H1 (cell line): ENCODE data around the gene PTAR1. TPM values are rescaled to one million over a fixed set of nuclear protein-coding genes. Genes with fewer than 3 reads are reported as not detected.
A peak's percentile ranks its signal among the peaks of the same experiment; 100 is the strongest.

Experiments used
- CTCF ChIA-PET: fragments of 300-600 bp; sonication (Branson Sonifier 250); formaldehyde crosslinking; loops from one replicate; lab custom pipeline; 2021; ENCODE audit not compliant: partially characterized antibody; lab: Charles Lee
- POLR2A ChIA-PET: fragments of 300-600 bp; sonication (Branson Sonifier 250); formaldehyde crosslinking; loops from one replicate; lab custom pipeline; 2021; ENCODE audit warnings: inconsistent platforms; ENCODE audit not compliant: partially characterized antibody; lab: Charles Lee
- DNase-seq, 2 experiments: peaks; one replicate each; pipeline versions ENCODE4 v3.0.0 to v3.0.0-alpha.2; 2010 to 2022; ENCODE audit warnings: low spot score in 2 of 2, low read depth in 1 of 2, mixed read lengths in 1 of 2
- FAIRE-seq: peaks from 2 replicates; lab custom pipeline; 2011; peaks lifted over from hg19 to GRCh38; lab: Jason Lieb, UNC
- H2AFZ ChIP-seq: 2 replicates; pipeline ENCODE4 v1.8.1; 2012; ENCODE audit warnings: low read length, inconsistent platforms
- H2AK5ac ChIP-seq: 2 replicates; pipeline ENCODE4 v1.6.1; 2013; ENCODE audit warnings: low read depth, low read length
- H2BK120ac ChIP-seq: replicated peaks from 2 replicates; pipeline ENCODE3; 2013; ENCODE audit warnings: low read depth, low read length, inconsistent platforms
- H2BK12ac ChIP-seq: 2 replicates; pipeline ENCODE4 v1.6.1; 2013; ENCODE audit warnings: low read depth, low read length
- H2BK15ac ChIP-seq: 2 replicates; pipeline ENCODE4 v1.6.1; 2013; ENCODE audit warnings: low read length
- H2BK20ac ChIP-seq: 2 replicates; pipeline ENCODE4 v1.6.1; 2013; ENCODE audit warnings: low read length
- H2BK5ac ChIP-seq: 2 replicates; pipeline ENCODE4 v1.6.1; 2013; ENCODE audit warnings: low read depth, low read length
- H3K14ac ChIP-seq: 2 replicates; pipeline ENCODE4 v1.6.1; 2013; ENCODE audit warnings: inconsistent platforms; ENCODE audit not compliant: insufficient read length
- H3K18ac ChIP-seq: 2 replicates; pipeline ENCODE4 v1.6.1; 2013; ENCODE audit warnings: low read length; ENCODE audit errors: extremely low read depth
- H3K23ac ChIP-seq: 2 replicates; pipeline ENCODE4 v1.6.1; 2013; ENCODE audit warnings: inconsistent platforms; ENCODE audit not compliant: insufficient read length
- H3K23me2 ChIP-seq: 2 replicates; pipeline ENCODE4 v1.6.1; 2013; ENCODE audit warnings: low read depth, low read length
- H3K27ac ChIP-seq: 2 replicates; pipeline ENCODE4 v1.6.1; 2011; ENCODE audit warnings: low read depth, low read length, inconsistent platforms
- H3K27me3 ChIP-seq, 4 experiments: replicated peaks in 1 of 4; 1 replicate in 1 of 4; 2 replicates in 3 of 4; pipeline versions ENCODE4 v1.6.1 to v1.8.1; 2011 to 2013; ENCODE audit warnings: low read length in 3 of 4, mild to moderate bottlenecking in 3 of 4, inconsistent platforms in 2 of 4, mixed read lengths in 2 of 4, moderate library complexity in 1 of 4; ENCODE audit not compliant: control insufficient read depth in 3 of 4, insufficient read depth in 3 of 4; ENCODE audit errors: extremely low read depth in 1 of 4
- H3K36me3 ChIP-seq, 4 experiments: 2 replicates each; pipeline versions ENCODE4 v1.6.1 to v1.8.1; 2011 to 2013; ENCODE audit warnings: mild to moderate bottlenecking in 4 of 4, low read length in 3 of 4, moderate library complexity in 2 of 4, control low read depth in 1 of 4, inconsistent platforms in 1 of 4; ENCODE audit not compliant: insufficient read depth in 4 of 4, control insufficient read depth in 2 of 4
- H3K4ac ChIP-seq: replicated peaks from 2 replicates; pipeline ENCODE3; 2013; ENCODE audit warnings: low read length, low read depth, mixed read lengths, inconsistent platforms; ENCODE audit not compliant: insufficient read length
- H3K4me1 ChIP-seq, 4 experiments: replicated peaks in 1 of 4; 1 replicate in 1 of 4; 2 replicates in 3 of 4; pipeline versions ENCODE4 v1.6.1 to v1.8.1; 2011 to 2013; ENCODE audit warnings: low read length in 3 of 4, inconsistent platforms in 2 of 4, mixed read lengths in 1 of 4; ENCODE audit not compliant: insufficient read depth in 4 of 4, control insufficient read depth in 3 of 4
- H3K4me2 ChIP-seq, 2 experiments: 2 replicates each; pipeline versions ENCODE4 v1.6.1 to v1.8.1; 2011 to 2013; ENCODE audit warnings: low read depth in 2 of 2, low read length in 2 of 2, control low read depth in 1 of 2, inconsistent platforms in 1 of 2, mild to moderate bottlenecking in 1 of 2; ENCODE audit not compliant: insufficient read depth in 1 of 2
- H3K4me3 ChIP-seq, 4 experiments: fragments of 200-600, 300-600 bp in 1 of 4; sonication (generic), shearing (Covaris generic), sonication (Bioruptor Twin) in 1 of 4; 2 replicates each; pipeline versions ENCODE4 v1.5.1 to v1.8.1; 2011 to 2016; ENCODE audit warnings: low read length in 4 of 4, low read depth in 3 of 4, control low read depth in 2 of 4, inconsistent platforms in 2 of 4, mild to moderate bottlenecking in 2 of 4, mixed read lengths in 1 of 4, moderate library complexity in 1 of 4; ENCODE audit not compliant: insufficient read depth in 2 of 4; ENCODE audit errors: extremely low read depth in 1 of 4
- H3K56ac ChIP-seq: replicated peaks from 2 replicates; pipeline ENCODE3; 2013; ENCODE audit warnings: low read depth, mild to moderate bottlenecking, mixed read lengths, low read length, inconsistent platforms; ENCODE audit not compliant: insufficient read length
- H3K79me1 ChIP-seq: 2 replicates; pipeline ENCODE4 v1.6.1; 2013; ENCODE audit warnings: low read depth, low read length, control low read depth
- H3K79me2 ChIP-seq, 2 experiments: 2 replicates each; pipeline versions ENCODE4 v1.6.1 to v1.8.1; 2012 to 2013; ENCODE audit warnings: low read length in 2 of 2, mild to moderate bottlenecking in 2 of 2, inconsistent platforms in 1 of 2; ENCODE audit not compliant: insufficient read depth in 2 of 2, control insufficient read depth in 1 of 2
- H3K9ac ChIP-seq, 4 experiments: replicated peaks in 1 of 4; 1 replicate in 1 of 4; 2 replicates in 3 of 4; pipeline versions ENCODE4 v1.6.1 to v1.8.1; 2011 to 2013; ENCODE audit warnings: low read depth in 3 of 4, low read length in 3 of 4, control low read depth in 2 of 4, mild to moderate bottlenecking in 2 of 4, moderate library complexity in 2 of 4, inconsistent platforms in 1 of 4; ENCODE audit errors: extremely low read depth in 1 of 4
- H3K9me3 ChIP-seq, 2 experiments: 2 replicates each; pipeline versions ENCODE4 v1.6.1 to v1.8.1; 2012 to 2013; ENCODE audit warnings: mild to moderate bottlenecking in 2 of 2, moderate library complexity in 2 of 2, control low read depth in 1 of 2, inconsistent platforms in 1 of 2, low read depth in 1 of 2, low read length in 1 of 2, mixed read lengths in 1 of 2; ENCODE audit not compliant: insufficient read depth in 2 of 2
- H4K20me1 ChIP-seq, 2 experiments: replicated peaks in 1 of 2; 2 replicates each; pipeline versions ENCODE3 to v1.8.1; 2011 to 2013; ENCODE audit warnings: inconsistent platforms in 2 of 2, low read length in 2 of 2, mild to moderate bottlenecking in 1 of 2; ENCODE audit not compliant: insufficient read depth in 2 of 2, control insufficient read depth in 1 of 2
- H4K5ac ChIP-seq: 2 replicates; pipeline ENCODE4 v1.6.1; 2013; ENCODE audit warnings: low read length, low read depth, mixed read lengths, inconsistent platforms; ENCODE audit not compliant: insufficient read length
- H4K8ac ChIP-seq: 2 replicates; pipeline ENCODE4 v1.8.0; 2013; ENCODE audit warnings: mild to moderate bottlenecking, moderate library complexity, low read length, inconsistent platforms; ENCODE audit not compliant: insufficient read depth; ENCODE audit errors: extremely low read depth
- H4K91ac ChIP-seq: replicated peaks from 2 replicates; pipeline ENCODE3; 2013; ENCODE audit warnings: low read length, mixed read lengths, inconsistent platforms; ENCODE audit not compliant: insufficient read length
- CREB1 ChIP-seq: IDR thresholded peaks from 2 replicates; pipeline ENCODE4 v1.6.1; 2012; ENCODE audit warnings: inconsistent platforms
- RAD21 ChIP-seq, 2 experiments: IDR thresholded peaks in 1 of 2; conservative IDR thresholded peaks in 1 of 2; 2 replicates each; pipeline ENCODE4 v1.6.1; 2011; ENCODE audit warnings: low read depth in 2 of 2, low read length in 2 of 2, improper control_type of control experiment in 1 of 2, inconsistent platforms in 1 of 2, mild to moderate bottlenecking in 1 of 2, moderate library complexity in 1 of 2
- polyA plus RNA-seq, 7 experiments: library from polyadenylated mRNA; depleted of rRNA in 3 of 7; stranded (reverse) in 5 of 7; unstranded in 2 of 7; fragments of >200 nt in 5 of 7; fragments of 200-250 nt in 2 of 7; gene quantifications; 1 replicate in 5 of 7; 2 replicates in 1 of 7; 4 replicates in 1 of 7; pipeline versions ENCODE4 v1.2.1 to v1.2.3, GENCODE V29; 2011 to 2013; ENCODE audit warnings: missing spikeins in 2 of 7, mixed read lengths in 2 of 7
- total RNA-seq: library from RNA; stranded (reverse); fragmentation: NEBNext Ultra II Directional; extraction: Animal tissue kit (Norgen Biotek cat#: 25700); gene quantifications from 2 replicates; pipeline ENCODE4 v1.2.1, GENCODE V29; 2021
- TF ChIP-seq, protein P1 (sequence below), 3 experiments: IDR thresholded peaks; 1 replicate in 2 of 3; 2 replicates in 1 of 3; pipeline versions ENCODE4 v1.5.1 to v1.6.1; 2011; ENCODE audit warnings: low read length in 3 of 3, mild to moderate bottlenecking in 3 of 3, inconsistent platforms in 2 of 3, low read depth in 1 of 3, moderate library complexity in 1 of 3; ENCODE audit not compliant: insufficient read depth in 1 of 3; ENCODE audit errors: control extremely low read depth in 1 of 3

Gene PTAR1
- total and polyA plus RNA-seq, 2 of the 8 experiments (the other 6 are each of a cell fraction or from before 2014, with no cell fraction given), result 19.5 to 84.9 TPM

GRCh38 chr9:69785757-69786156 lies 25.9 kb upstream of the PTAR1 start:
- H3K27me3 ChIP-seq, result no peaks in the 10 kb centered on the region
- ChIA-PET CTCF (interaction anchor here (0.9 to 2.4 kb wide), 5 partner anchors 14 to 31 kb away, joined by 3 to 8 read pairs (median 4); no protein-coding TSS in a partner anchor), POLR2A (interaction anchor here (0.5 to 1.0 kb wide), 2 partner anchors 25 to 749 kb away, joined by 3 read pairs; no protein-coding TSS in a partner anchor)
- no peak overlapping the region for H3K4me2 ChIP-seq
- no peak overlapping the region for H3K4me3 ChIP-seq
- H4K20me1 ChIP-seq, result no peaks in the 10 kb centered on the region
- H3K9ac ChIP-seq, result no peak overlapping the region
- no peaks in the 10 kb centered on the region for H3K79me2 ChIP-seq
- H2BK12ac ChIP-seq, result no peak overlapping the region
- H3K36me3 ChIP-seq, result no peaks in the 10 kb centered on the region
- H4K5ac ChIP-seq, result no peak overlapping the region
- no peak overlapping the region for H3K14ac ChIP-seq
- H2BK15ac ChIP-seq, result no peak overlapping the region
- no peak overlapping the region for H2BK20ac ChIP-seq
- H2AFZ ChIP-seq, result no peak overlapping the region
- H3K23ac ChIP-seq, result no peak overlapping the region
- no peak overlapping the region for H2BK120ac ChIP-seq
- H3K27ac ChIP-seq, result no peak overlapping the region
- no peak for TF ChIP-seq CREB1
- TF ChIP-seq, protein P1, sequence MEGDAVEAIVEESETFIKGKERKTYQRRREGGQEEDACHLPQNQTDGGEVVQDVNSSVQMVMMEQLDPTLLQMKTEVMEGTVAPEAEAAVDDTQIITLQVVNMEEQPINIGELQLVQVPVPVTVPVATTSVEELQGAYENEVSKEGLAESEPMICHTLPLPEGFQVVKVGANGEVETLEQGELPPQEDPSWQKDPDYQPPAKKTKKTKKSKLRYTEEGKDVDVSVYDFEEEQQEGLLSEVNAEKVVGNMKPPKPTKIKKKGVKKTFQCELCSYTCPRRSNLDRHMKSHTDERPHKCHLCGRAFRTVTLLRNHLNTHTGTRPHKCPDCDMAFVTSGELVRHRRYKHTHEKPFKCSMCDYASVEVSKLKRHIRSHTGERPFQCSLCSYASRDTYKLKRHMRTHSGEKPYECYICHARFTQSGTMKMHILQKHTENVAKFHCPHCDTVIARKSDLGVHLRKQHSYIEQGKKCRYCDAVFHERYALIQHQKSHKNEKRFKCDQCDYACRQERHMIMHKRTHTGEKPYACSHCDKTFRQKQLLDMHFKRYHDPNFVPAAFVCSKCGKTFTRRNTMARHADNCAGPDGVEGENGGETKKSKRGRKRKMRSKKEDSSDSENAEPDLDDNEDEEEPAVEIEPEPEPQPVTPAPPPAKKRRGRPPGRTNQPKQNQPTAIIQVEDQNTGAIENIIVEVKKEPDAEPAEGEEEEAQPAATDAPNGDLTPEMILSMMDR (IDR thresholded peaks at IDR 0.05; ENCODE audit: control extremely low read depth in 1 of 3, insufficient read depth in 1 of 3, low read depth in 1 of 3, low read length in 3 of 3), result peak in 2 of 3 experiments; percentile 16 to 22; a peak in 1 of 4 replicates
- peak; percentile 30 to 34; a peak in 2 of 4 replicates for TF ChIP-seq RAD21 (IDR thresholded peaks at IDR 0.05 in 1 of 2, conservative IDR thresholded peaks at IDR 0.05 in 1 of 2; ENCODE audit: low read depth in 2 of 2, low read length in 2 of 2)
- TF ChIP-seq, all 59 proteins: peak for 2
- Histone ChIP-seq H4K8ac (no peak overlapping the region), H3K4me1 (no peaks in the 10 kb centered on the region), H3K9me3 (no peaks in the 10 kb centered on the region), H2BK5ac (no peak overlapping the region), H3K79me1 (no peaks in the 10 kb centered on the region), H3K18ac (no peak overlapping the region), H2AK5ac (no peak overlapping the region), H3K23me2 (no peaks in the 10 kb centered on the region), H3K56ac (no peak overlapping the region), H3K4ac (no peak overlapping the region), H4K91ac (no peak overlapping the region)
- FAIRE-seq, result peak; percentile 81
- no peak for DNase-seq
